Type B pancreatic cell (in vitro differentiated cells): ENCODE measurements around the gene DNM2. TPM values are rescaled to one million over a fixed set of nuclear protein-coding genes. Genes with fewer than 3 reads are reported as not detected.
A peak's percentile ranks its signal among the peaks of the same experiment; 100 is the strongest.

Experiments used
- DNase-seq: peaks from one replicate; pipeline ENCODE4 v3.0.0; 2021; ENCODE audit warnings: mixed read lengths; ENCODE audit not compliant: unreplicated experiment; ENCODE audit errors: extremely low spot score
- H3K27ac Mint-ChIP-seq: 2 replicates; pipeline ENCODE4 v1.8.0; 2021; ENCODE audit warnings: mild to moderate bottlenecking, mixed read lengths
- H3K27me3 Mint-ChIP-seq: 2 replicates; pipeline ENCODE4 v1.8.0; 2021; ENCODE audit warnings: mixed read lengths
- H3K36me3 Mint-ChIP-seq: 2 replicates; pipeline ENCODE4 v1.8.0; 2021; ENCODE audit warnings: mixed read lengths
- H3K4me1 Mint-ChIP-seq: one replicate; pipeline ENCODE4 v1.8.0; 2021; ENCODE audit warnings: mixed read lengths; ENCODE audit not compliant: unreplicated experiment
- H3K4me3 Mint-ChIP-seq: 2 replicates; pipeline ENCODE4 v1.8.0; 2021; ENCODE audit warnings: mild to moderate bottlenecking, mixed read lengths
- H3K9me3 Mint-ChIP-seq: 2 replicates; pipeline ENCODE4 v1.8.0; 2021; ENCODE audit warnings: mixed read lengths
- CTCF ChIP-seq: fragments of 200-600 bp; sonication (generic); conservative IDR thresholded peaks from 2 replicates; pipeline ENCODE4 v1.5.0; 2021; ENCODE audit warnings: antibody characterized with exemption, mild to moderate bottlenecking
- total RNA-seq: library from RNA; stranded (reverse); gene quantifications from 2 replicates; pipeline ENCODE4 v1.2.1, GENCODE V29; 2021; ENCODE audit warnings: low replicate concordance

DNM2 gene
- total RNA-seq, 1 donor from 2014 or later = 119 TPM

GRCh38 chr19:10723591-10723990 lies 5.7 kb downstream of the DNM2 start:
- no peak overlapping the region for H3K4me3 Mint-ChIP-seq
- H3K36me3 Mint-ChIP-seq = peaks cover 6% of the 10 kb centered on the region
- no peaks in the 10 kb centered on the region for H3K27me3 Mint-ChIP-seq
- H3K4me1 Mint-ChIP-seq = peaks cover 29% of the 10 kb centered on the region
- no peak for DNase-seq
- H3K27ac Mint-ChIP-seq = no peak overlapping the region
- no peak for TF ChIP-seq CTCF
- H3K9me3 Mint-ChIP-seq = no peaks in the 10 kb centered on the region

DNA sequence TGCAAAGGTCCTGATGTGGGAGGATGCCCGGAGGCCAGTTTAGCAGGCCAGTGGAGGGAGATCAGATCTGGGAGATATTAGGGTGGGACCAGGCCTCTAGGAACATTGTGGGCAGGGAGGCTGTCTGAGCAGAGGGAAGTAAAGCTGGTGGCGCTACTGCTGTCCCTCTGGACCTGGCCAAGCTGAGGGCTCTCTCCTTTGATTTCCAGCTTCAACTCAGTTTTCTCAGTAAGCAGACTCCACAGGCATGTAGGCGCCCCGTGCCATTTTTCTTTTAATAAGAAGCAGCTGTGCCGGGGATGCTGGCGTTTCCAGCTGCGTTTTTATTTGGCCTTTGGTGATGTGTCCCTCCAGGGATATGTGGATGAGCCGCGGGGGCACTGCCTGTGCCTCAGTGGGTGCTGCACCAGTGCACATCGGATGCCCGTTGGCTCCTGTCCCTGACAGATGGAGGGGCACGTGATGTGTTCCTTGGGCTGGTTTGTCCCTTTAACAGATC lies 6.7 kb downstream of the DNM2 start:
- Mint-ChIP-seq H3K4me1 (peaks cover 25% of the 10 kb centered on the region), H3K27me3 (no peaks in the 10 kb centered on the region), H3K4me3 (no peak overlapping the region), H3K9me3 (no peaks in the 10 kb centered on the region), H3K36me3 (peaks cover 6% of the 10 kb centered on the region), H3K27ac (no peak overlapping the region)
- TF ChIP-seq CTCF = no peak
- DNase-seq = no peak

DNA sequence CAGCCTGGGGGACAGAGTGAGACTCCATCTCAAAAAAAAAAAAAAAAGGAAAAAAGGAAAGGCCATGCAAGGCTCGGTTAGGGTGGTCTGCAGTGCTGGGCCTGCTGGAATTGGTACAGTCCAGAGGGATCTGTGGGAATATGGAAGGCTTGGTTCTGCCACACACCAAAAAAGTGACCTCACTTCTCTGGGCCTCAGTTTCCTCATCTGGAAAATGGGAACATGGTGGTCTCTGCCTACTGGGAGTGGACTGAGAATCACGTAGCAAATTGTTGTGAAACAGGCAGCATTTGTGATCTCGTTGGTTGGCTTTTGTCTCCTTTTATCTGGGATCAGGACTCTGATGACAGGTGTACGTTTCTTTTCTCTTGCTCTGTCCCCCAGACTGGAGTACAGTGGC lies 7.5 kb downstream of the DNM2 start:
- peaks cover 21% of the 10 kb centered on the region for H3K4me1 Mint-ChIP-seq
- no peaks in the 10 kb centered on the region for H3K9me3 Mint-ChIP-seq
- no peak for DNase-seq
- H3K27ac Mint-ChIP-seq = no peak overlapping the region
- no peaks in the 10 kb centered on the region for H3K27me3 Mint-ChIP-seq
- H3K36me3 Mint-ChIP-seq = peaks cover 6% of the 10 kb centered on the region
- TF ChIP-seq CTCF = no peak
- no peak overlapping the region for H3K4me3 Mint-ChIP-seq

DNA sequence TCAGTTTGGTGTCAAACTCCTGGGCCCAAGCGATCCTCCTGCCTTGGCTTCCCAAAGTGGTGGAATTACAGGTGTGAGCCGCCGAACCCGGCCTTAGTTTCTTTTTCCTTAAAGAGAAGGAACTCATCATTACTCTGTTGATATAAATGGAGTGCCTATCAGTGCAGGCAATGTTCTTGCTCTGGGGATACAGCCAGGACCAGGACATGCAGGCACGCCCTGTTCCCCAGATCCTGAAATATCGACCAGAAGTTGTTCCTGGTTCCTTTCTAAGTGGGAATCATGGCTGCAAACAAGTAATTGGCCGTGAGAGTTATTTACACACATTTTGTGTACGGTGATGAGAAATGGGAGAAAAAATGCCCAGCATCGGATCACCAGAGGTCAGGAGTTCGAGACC lies 8.4 kb downstream of the DNM2 start:
- H3K27ac Mint-ChIP-seq = no peak overlapping the region
- peaks cover 6% of the 10 kb centered on the region for H3K36me3 Mint-ChIP-seq
- H3K27me3 Mint-ChIP-seq = no peaks in the 10 kb centered on the region
- no peak for DNase-seq
- H3K4me3 Mint-ChIP-seq = no peak overlapping the region
- peaks cover 21% of the 10 kb centered on the region for H3K4me1 Mint-ChIP-seq
- H3K9me3 Mint-ChIP-seq = no peaks in the 10 kb centered on the region
- TF ChIP-seq CTCF = no peak

GRCh38 chr19:10727685-10728201 lies 9.9 kb downstream of the DNM2 start:
- Mint-ChIP-seq H3K27me3 (no peaks in the 10 kb centered on the region), H3K27ac (peak overlapping the region; percentile 34), H3K4me1 (peaks cover 21% of the 10 kb centered on the region), H3K4me3 (no peak overlapping the region), H3K9me3 (no peaks in the 10 kb centered on the region), H3K36me3 (peaks cover 6% of the 10 kb centered on the region)
- no peak for DNase-seq
- no peak for TF ChIP-seq CTCF

DNA sequence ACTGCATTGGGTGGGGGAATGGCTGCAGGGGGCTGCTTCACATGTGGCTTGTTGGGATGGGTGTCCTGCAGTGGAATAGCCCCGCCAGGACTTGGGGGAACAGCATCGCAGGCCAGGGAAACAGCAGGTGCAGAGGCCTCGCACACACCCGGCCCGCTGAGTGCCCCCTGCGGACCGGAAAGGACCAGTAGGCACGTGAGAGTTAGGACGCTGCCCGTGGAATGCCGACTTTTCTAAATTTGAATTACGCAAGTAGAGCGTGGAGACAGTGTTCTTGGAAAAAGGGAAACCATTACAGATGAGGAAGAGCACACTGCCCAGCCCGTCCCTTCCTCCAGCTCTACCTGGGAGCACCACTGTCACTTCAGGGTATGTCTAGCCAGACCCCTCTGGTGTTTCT lies 11.5 kb downstream of the DNM2 start:
- Mint-ChIP-seq H3K4me3 (no peak overlapping the region), H3K4me1 (peaks cover 18% of the 10 kb centered on the region), H3K9me3 (no peaks in the 10 kb centered on the region), H3K36me3 (peaks cover 6% of the 10 kb centered on the region), H3K27me3 (no peaks in the 10 kb centered on the region), H3K27ac (no peak overlapping the region)
- TF ChIP-seq CTCF = no peak
- no peak for DNase-seq
